Body of pancreas (tissue), 4 donors: ENCODE results near the gene HAUS1.

Experiments used
- CTCF ChIP-seq, 7 experiments: fragments of 450-650 bp in 4 of 7; fragments of 200-600 bp in 3 of 7; sonication (generic) in 3 of 7; IDR thresholded peaks; one replicate each; pipeline ENCODE4 v1.5.1; 2016 to 2019; ENCODE audit warnings: antibody characterized with exemption in 7 of 7
- POLR2A ChIP-seq, 3 donors: fragments of 450-650 bp; IDR thresholded peaks; one replicate each; pipeline ENCODE4 v1.6.1; 2016; ENCODE audit warnings: antibody characterized with exemption in 3 of 3, mild to moderate bottlenecking in 2 of 3

GRCh38 chr18:46096651-46097300, 7.4 kb upstream of the HAUS1 start:
- TF ChIP-seq CTCF (IDR thresholded peaks at IDR 0.05) (no peak), POLR2A (IDR thresholded peaks at IDR 0.05) (no peak)
